Measurements from ENCODE around the gene FAM76B. TPM values are rescaled to one million over a fixed set of nuclear protein-coding genes. Genes with fewer than 3 reads are reported as not detected.

The FAM76B gene
- total RNA-seq, 4 donors from 2014 or later, result 43.1 to 149 (median 46.7) TPM

DNA sequence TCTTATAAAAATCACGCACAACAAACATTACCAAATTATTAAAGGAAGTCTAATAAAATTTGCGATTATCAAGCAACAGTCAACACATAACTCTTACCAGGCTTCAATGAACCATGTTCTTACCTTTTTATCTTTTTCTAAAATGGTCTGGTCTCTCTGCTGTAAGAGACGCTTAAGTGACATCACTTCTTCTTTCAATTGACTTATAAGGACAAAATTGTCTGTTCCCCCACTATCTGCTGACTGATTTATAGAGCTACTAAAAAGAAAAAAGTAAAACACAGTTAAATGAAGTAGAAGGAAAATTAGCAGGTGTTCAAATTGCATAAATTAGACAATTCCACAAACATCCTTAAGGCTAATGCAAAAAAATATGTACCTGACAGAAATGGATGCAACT is 10.9 kb downstream of the FAM76B start:
- H3K4me3 ChIP-seq, result no peak overlapping the region
- no peaks in the 10 kb centered on the region for H3K27me3 ChIP-seq
- H3K9me3 ChIP-seq, result no peaks in the 10 kb centered on the region
- TF ChIP-seq, protein P1, sequence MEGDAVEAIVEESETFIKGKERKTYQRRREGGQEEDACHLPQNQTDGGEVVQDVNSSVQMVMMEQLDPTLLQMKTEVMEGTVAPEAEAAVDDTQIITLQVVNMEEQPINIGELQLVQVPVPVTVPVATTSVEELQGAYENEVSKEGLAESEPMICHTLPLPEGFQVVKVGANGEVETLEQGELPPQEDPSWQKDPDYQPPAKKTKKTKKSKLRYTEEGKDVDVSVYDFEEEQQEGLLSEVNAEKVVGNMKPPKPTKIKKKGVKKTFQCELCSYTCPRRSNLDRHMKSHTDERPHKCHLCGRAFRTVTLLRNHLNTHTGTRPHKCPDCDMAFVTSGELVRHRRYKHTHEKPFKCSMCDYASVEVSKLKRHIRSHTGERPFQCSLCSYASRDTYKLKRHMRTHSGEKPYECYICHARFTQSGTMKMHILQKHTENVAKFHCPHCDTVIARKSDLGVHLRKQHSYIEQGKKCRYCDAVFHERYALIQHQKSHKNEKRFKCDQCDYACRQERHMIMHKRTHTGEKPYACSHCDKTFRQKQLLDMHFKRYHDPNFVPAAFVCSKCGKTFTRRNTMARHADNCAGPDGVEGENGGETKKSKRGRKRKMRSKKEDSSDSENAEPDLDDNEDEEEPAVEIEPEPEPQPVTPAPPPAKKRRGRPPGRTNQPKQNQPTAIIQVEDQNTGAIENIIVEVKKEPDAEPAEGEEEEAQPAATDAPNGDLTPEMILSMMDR (IDR thresholded peaks at IDR 0.05), result no peak
- TF ChIP-seq POLR2A (IDR thresholded peaks at IDR 0.05), result no peak
- H3K4me1 ChIP-seq, result no peaks in the 10 kb centered on the region
- no peak for DNase-seq
- no peak overlapping the region for H3K27ac ChIP-seq
- H3K36me3 ChIP-seq, result peaks cover 0 to 75% (median 0%) of the 10 kb centered on the region in 3 donors

DNA sequence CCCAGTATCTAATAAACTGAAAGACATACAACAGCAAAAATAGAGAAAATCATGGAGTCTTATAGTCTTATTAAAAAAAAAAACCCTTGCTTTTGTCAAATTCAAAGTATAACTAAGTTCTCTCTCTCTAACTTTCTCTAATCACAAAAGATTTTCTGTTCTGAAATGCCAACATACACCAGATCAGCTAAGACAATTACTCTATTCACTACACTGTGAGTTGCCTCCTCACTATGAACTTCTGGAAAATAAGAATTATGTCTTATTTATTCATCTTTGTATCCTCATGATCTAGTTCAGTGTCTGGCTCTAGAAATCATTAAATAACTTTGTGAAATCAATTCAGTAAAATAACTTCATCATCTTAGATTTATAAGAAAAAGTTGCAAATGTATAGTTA is 12.7 kb downstream of the FAM76B start:
- Histone ChIP-seq H3K36me3 (peaks cover 0 to 79% (median 0%) of the 10 kb centered on the region in 3 donors), H3K9me3 (no peaks in the 10 kb centered on the region), H3K4me1 (no peaks in the 10 kb centered on the region), H3K4me3 (no peak overlapping the region), H3K27ac (no peak overlapping the region), H3K27me3 (no peaks in the 10 kb centered on the region)
- no peak for DNase-seq
- TF ChIP-seq, protein P1 (IDR thresholded peaks at IDR 0.05), result no peak
- TF ChIP-seq POLR2A (IDR thresholded peaks at IDR 0.05), result no peak

DNA sequence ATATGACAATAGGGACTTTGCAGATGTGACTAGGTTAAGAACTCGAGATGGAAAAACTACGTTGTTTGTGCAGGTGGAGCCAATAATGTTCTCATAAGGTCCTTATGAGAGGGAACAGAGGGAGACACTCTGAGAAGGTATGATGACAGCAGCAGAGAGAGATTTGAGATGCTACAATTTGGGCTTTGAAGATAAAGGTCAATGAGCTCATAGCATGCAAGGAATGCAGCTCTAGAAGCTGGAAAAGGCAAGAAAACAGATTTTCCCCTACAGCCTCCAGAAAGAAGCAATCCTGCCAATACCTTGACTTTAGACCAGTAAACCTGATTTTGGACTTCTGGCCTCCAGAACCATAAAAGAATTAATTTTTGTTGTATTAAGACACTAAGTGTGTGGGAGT is 21.1 kb downstream of the FAM76B start:
- Histone ChIP-seq H3K9me3 (no peaks in the 10 kb centered on the region), H3K36me3 (peaks cover 0 to 23% (median 0%) of the 10 kb centered on the region in 3 donors), H3K27ac (no peak overlapping the region), H3K27me3 (no peaks in the 10 kb centered on the region), H3K4me1 (no peaks in the 10 kb centered on the region), H3K4me3 (no peak overlapping the region)
- no peak for DNase-seq
- TF ChIP-seq POLR2A (IDR thresholded peaks at IDR 0.05), result no peak
- TF ChIP-seq, protein P1 (IDR thresholded peaks at IDR 0.05), result no peak

DNA sequence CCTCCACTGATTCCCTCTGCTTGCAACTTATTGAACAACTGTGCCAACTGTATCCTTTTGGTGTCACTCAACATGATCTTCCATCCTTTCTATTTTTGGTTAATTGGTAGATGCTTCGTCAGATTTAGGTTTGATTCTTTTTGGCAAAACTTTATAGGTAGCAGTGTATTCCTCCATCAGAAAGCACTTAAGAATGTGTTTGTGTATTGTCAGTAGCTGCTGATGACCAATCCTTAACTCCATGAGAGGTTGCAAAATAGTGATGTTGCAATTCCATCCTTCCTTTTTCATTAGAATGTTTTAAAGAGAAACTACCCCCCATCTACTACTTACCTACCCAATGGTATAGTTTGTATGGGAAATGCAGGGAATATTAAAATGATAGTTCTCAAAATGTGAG is 22.1 kb downstream of the FAM76B start:
- H3K4me3 ChIP-seq, result no peak overlapping the region
- no peak for DNase-seq
- H3K27me3 ChIP-seq, result no peaks in the 10 kb centered on the region
- H3K4me1 ChIP-seq, result no peaks in the 10 kb centered on the region
- H3K27ac ChIP-seq, result no peak overlapping the region
- TF ChIP-seq, protein P1 (IDR thresholded peaks at IDR 0.05), result no peak
- TF ChIP-seq POLR2A (IDR thresholded peaks at IDR 0.05), result no peak
- no peaks in the 10 kb centered on the region for H3K9me3 ChIP-seq
- peaks cover 0 to 16% (median 0%) of the 10 kb centered on the region in 3 donors for H3K36me3 ChIP-seq

DNA sequence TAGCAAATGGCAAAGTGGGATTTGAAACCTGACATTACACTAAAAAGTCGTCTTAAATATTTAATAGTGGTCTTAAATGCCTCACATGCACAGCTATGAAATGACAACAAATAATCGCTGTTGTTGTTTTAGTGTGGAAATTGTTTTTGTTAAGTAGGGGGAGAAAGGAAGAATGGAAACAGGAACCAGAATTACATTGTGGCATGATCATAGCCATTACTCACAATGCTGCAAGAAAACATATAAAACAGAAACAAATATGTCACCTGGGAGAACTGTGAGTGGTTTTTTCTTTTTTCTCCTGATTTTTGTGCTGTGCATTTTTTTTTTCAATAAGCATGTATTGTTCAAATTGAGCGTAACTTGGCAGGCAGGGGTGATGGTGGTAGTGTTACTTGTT is 22.9 kb downstream of the FAM76B start:
- Histone ChIP-seq H3K9me3 (no peaks in the 10 kb centered on the region), H3K27ac (no peak overlapping the region), H3K4me3 (no peak overlapping the region), H3K36me3 (peaks cover 0 to 8% (median 0%) of the 10 kb centered on the region in 3 donors), H3K4me1 (no peaks in the 10 kb centered on the region), H3K27me3 (no peaks in the 10 kb centered on the region)
- no peak for TF ChIP-seq POLR2A (IDR thresholded peaks at IDR 0.05)
- TF ChIP-seq, protein P1 (IDR thresholded peaks at IDR 0.05), result no peak
- DNase-seq, result no peak

Measured in Peyer's patch (tissue), 4 donors.